MM.1S (cell line): ENCODE measurements around the gene ARL6.

Source experiments
- DNase-seq: peaks from one replicate; pipeline ENCODE4 v3.0.0-alpha.2; 2015
- H2AFZ ChIP-seq: fragments of 300-600 bp; sonication (generic); 2 replicates; pipeline ENCODE4 v1.6.0; 2016; ENCODE audit warnings: antibody characterized with exemption, low read length
- H3F3A ChIP-seq: fragments of 300-600 bp; sonication (generic); 2 replicates; pipeline ENCODE4 v1.6.1; 2016; ENCODE audit warnings: mild to moderate bottlenecking, antibody characterized with exemption, low read length, moderate library complexity, mixed read lengths; ENCODE audit not compliant: insufficient read depth
- H3K27ac ChIP-seq: fragments of 300-600 bp; sonication (generic); 2 replicates; pipeline ENCODE4 v1.5.1; 2016; ENCODE audit warnings: mild to moderate bottlenecking, low read length
- H3K27me3 ChIP-seq: fragments of 300-600 bp; sonication (generic); replicated peaks from 2 replicates; pipeline ENCODE4 v1.6.0; 2016; ENCODE audit warnings: low read length; ENCODE audit not compliant: insufficient read depth
- H3K36me3 ChIP-seq: fragments of 300-600 bp; sonication (generic); replicated peaks from 2 replicates; pipeline ENCODE4 v1.6.1; 2016; ENCODE audit warnings: mild to moderate bottlenecking, low read length, mixed read lengths; ENCODE audit not compliant: insufficient read depth
- H3K4me1 ChIP-seq: fragments of 300-600 bp; sonication (generic); 2 replicates; pipeline ENCODE4 v1.6.1; 2016; ENCODE audit warnings: low read length, mixed read lengths
- H3K4me2 ChIP-seq: fragments of 300-600 bp; sonication (generic); 2 replicates; pipeline ENCODE4 v1.6.0; 2016; ENCODE audit warnings: low read depth, low read length
- H3K4me3 ChIP-seq: fragments of 300-600 bp; sonication (generic); 2 replicates; pipeline ENCODE4 v1.5.1; 2016; ENCODE audit warnings: low read length, mixed read lengths
- H3K79me2 ChIP-seq: fragments of 300-600 bp; sonication (generic); 2 replicates; pipeline ENCODE4 v1.6.1; 2016; ENCODE audit warnings: mixed run types, low read length, mixed read lengths
- H3K9ac ChIP-seq: fragments of 300-600 bp; sonication (generic); 2 replicates; pipeline ENCODE4 v1.6.1; 2016; ENCODE audit warnings: low read length, mixed read lengths
- H3K9me2 ChIP-seq: fragments of 300-600 bp; sonication (generic); replicated peaks from 2 replicates; pipeline ENCODE4 v1.6.1; 2016; ENCODE audit warnings: mild to moderate bottlenecking, low read length, mixed read lengths; ENCODE audit not compliant: insufficient read depth
- H3K9me3 ChIP-seq: fragments of 300-600 bp; sonication (generic); replicated peaks from 2 replicates; pipeline ENCODE4 v1.6.1; 2016; ENCODE audit warnings: mild to moderate bottlenecking, low read length, mixed read lengths; ENCODE audit not compliant: insufficient read depth
- H4K20me1 ChIP-seq: fragments of 300-600 bp; sonication (generic); 2 replicates; pipeline ENCODE4 v1.6.1; 2016; ENCODE audit warnings: mild to moderate bottlenecking, low read length, moderate library complexity, mixed read lengths; ENCODE audit not compliant: insufficient read depth
- CTCF ChIP-seq: fragments of 300-600 bp; sonication (generic); IDR thresholded peaks from 2 replicates; pipeline ENCODE4 v1.5.1; 2016; ENCODE audit warnings: antibody characterized with exemption, low read length, mixed read lengths
- EZH2 ChIP-seq: fragments of 300-600 bp; sonication (generic); optimal IDR thresholded peaks from 2 replicates; pipeline ENCODE3; 2017; ENCODE audit warnings: low read depth, mild to moderate bottlenecking, antibody characterized with exemption, low read length, mixed read lengths
- EZH2phosphoT487 ChIP-seq: fragments of 300-600 bp; sonication (generic); IDR thresholded peaks from 2 replicates; pipeline ENCODE4 v1.6.1; 2018; ENCODE audit warnings: antibody characterized with exemption, low read length

Gene ARL6

GRCh38 chr3:97835761-97836160, 71.2 kb downstream of the ARL6 start:
- DNase-seq = no peak
- H3K79me2 ChIP-seq = peaks cover 2% of the 10 kb centered on the region; the same call in 1 of the 2 replicates

DNA sequence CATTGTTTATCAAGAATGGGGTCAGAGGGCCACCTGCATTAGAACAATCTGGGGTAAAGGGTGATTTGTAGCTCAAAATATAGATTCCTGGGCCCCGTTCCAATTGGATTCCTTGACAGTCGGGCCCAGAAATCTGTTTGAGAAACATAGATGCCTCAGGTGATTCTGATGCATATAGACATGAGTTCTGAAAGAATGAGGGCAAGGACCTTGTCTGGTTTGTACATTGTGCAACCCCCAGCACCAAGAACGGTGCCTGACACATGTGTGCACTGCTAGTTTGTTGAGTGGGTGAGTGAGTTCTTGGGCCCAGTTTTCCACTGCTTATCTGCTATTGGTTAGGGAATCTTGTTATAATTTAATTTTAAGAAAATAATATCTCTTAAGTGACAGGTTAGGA, 73.8 kb downstream of the ARL6 start:
- H3K79me2 ChIP-seq = no peaks in the 10 kb centered on the region
- TF ChIP-seq EZH2phosphoT487 = no peak
- TF ChIP-seq EZH2 = no peak
- no peak for TF ChIP-seq CTCF
- no peaks in the 10 kb centered on the region for H3K9me2 ChIP-seq
- no peaks in the 10 kb centered on the region for H3K27me3 ChIP-seq
- H3K36me3 ChIP-seq = no peaks in the 10 kb centered on the region
- no peak overlapping the region for H3K4me3 ChIP-seq
- H4K20me1 ChIP-seq = no peaks in the 10 kb centered on the region
- no peaks in the 10 kb centered on the region for H3K9me3 ChIP-seq
- H3K4me2 ChIP-seq = no peak overlapping the region
- H3K4me1 ChIP-seq = peaks cover 5% of the 10 kb centered on the region; the same call in 1 of the 2 replicates
- no peaks in the 10 kb centered on the region for H3F3A ChIP-seq
- H3K9ac ChIP-seq = no peak overlapping the region
- no peak for DNase-seq
- H2AFZ ChIP-seq = no peak overlapping the region
- no peak overlapping the region for H3K27ac ChIP-seq

More at GRCh38 chr3:97835761-97836160, 71.2 kb downstream of the ARL6 start:
- Histone ChIP-seq H3K27me3 (no peaks in the 10 kb centered on the region), H3K4me3 (no peak overlapping the region), H3F3A (no peaks in the 10 kb centered on the region), H2AFZ (no peak overlapping the region), H4K20me1 (no peaks in the 10 kb centered on the region), H3K9me3 (no peaks in the 10 kb centered on the region), H3K9ac (no peak overlapping the region), H3K4me1 (no peaks in the 10 kb centered on the region), H3K36me3 (no peaks in the 10 kb centered on the region), H3K4me2 (no peak overlapping the region), H3K9me2 (no peaks in the 10 kb centered on the region), H3K27ac (no peak overlapping the region)
- TF ChIP-seq CTCF = no peak
- TF ChIP-seq EZH2phosphoT487 = no peak
- no peak for TF ChIP-seq EZH2

GRCh38 chr3:97839944-97840343, 75.4 kb downstream of the ARL6 start:
- Histone ChIP-seq H3K36me3 (no peaks in the 10 kb centered on the region), H3K79me2 (no peaks in the 10 kb centered on the region), H2AFZ (no peak overlapping the region), H3K4me2 (no peak overlapping the region), H3K27me3 (no peaks in the 10 kb centered on the region), H3F3A (no peaks in the 10 kb centered on the region), H3K4me1 (peaks cover 5% of the 10 kb centered on the region; the same call in 1 of the 2 replicates), H3K9ac (no peak overlapping the region), H3K9me3 (no peaks in the 10 kb centered on the region), H3K9me2 (no peaks in the 10 kb centered on the region), H4K20me1 (no peaks in the 10 kb centered on the region), H3K4me3 (no peak overlapping the region), H3K27ac (no peak overlapping the region)
- no peak for DNase-seq
- TF ChIP-seq CTCF (no peak), EZH2 (no peak), EZH2phosphoT487 (no peak)

- H3K9ac ChIP-seq = no peak overlapping the region
- H3K27me3 ChIP-seq = no peaks in the 10 kb centered on the region
- no peak overlapping the region for H3K27ac ChIP-seq
- no peaks in the 10 kb centered on the region for H3K36me3 ChIP-seq
- no peaks in the 10 kb centered on the region for H4K20me1 ChIP-seq
- H3K4me1 ChIP-seq = peaks cover 5% of the 10 kb centered on the region; the same call in 1 of the 2 replicates
- H3K9me2 ChIP-seq = no peaks in the 10 kb centered on the region
- no peak overlapping the region for H3K4me2 ChIP-seq
- H3K79me2 ChIP-seq = no peaks in the 10 kb centered on the region
- H3K9me3 ChIP-seq = no peaks in the 10 kb centered on the region
- H3F3A ChIP-seq = no peaks in the 10 kb centered on the region
- H3K4me3 ChIP-seq = no peak overlapping the region
- no peak for DNase-seq
- TF ChIP-seq CTCF (no peak), EZH2 (no peak), EZH2phosphoT487 (no peak)
- no peak overlapping the region for H2AFZ ChIP-seq
Observed at GRCh38 chr3:97841304-97841703, 76.7 kb downstream of the ARL6 start.
